B cell (primary cell): ENCODE measurements around the gene TMEM222. TPM values are rescaled to one million over a fixed set of nuclear protein-coding genes. Genes with fewer than 3 reads are reported as not detected.

Experiments
- ATAC-seq: fragments of 200-7000 bp; cut with Tn5 transposase; one replicate; pipeline ENCODE4 v1.10.0; 2021; ENCODE audit warnings: low read depth, mild to moderate bottlenecking, moderate number of reproducible peaks, moderate library complexity
- CTCF ChIA-PET: fragments of 350-600 bp; sonication (Branson Sonifier 250); formaldehyde crosslinking; loops from one replicate; lab custom pipeline; 2021; ENCODE audit warnings: antibody characterized with exemption, inconsistent platforms; lab: Charles Lee
- POLR2A ChIA-PET: fragments of 350-600 bp; sonication (Branson Sonifier 250); formaldehyde crosslinking; loops from one replicate; lab custom pipeline; 2021; ENCODE audit warnings: antibody characterized with exemption; lab: Charles Lee
- DNase-seq: peaks from one replicate; pipeline ENCODE4 v3.0.0; 2013
- H2AFZ ChIP-seq: 2 replicates; pipeline ENCODE4 v1.6.1; 2012; ENCODE audit warnings: mild to moderate bottlenecking, low read depth, low read length; ENCODE audit not compliant: insufficient read depth, poor library complexity, severe bottlenecking
- H3K27ac ChIP-seq, 2 donors: 1 replicate in 1 of 2; 2 replicates in 1 of 2; pipeline ENCODE4 v1.5.1; 2012 to 2013; ENCODE audit warnings: low read length in 2 of 2, mild to moderate bottlenecking in 2 of 2, moderate library complexity in 1 of 2
- H3K27me3 ChIP-seq, 4 experiments: fragments of 200-600 bp in 1 of 4; sonication (generic) in 1 of 4; replicated peaks in 1 of 4; 1 replicate in 2 of 4; 2 replicates in 2 of 4; pipeline versions ENCODE4 v1.6.1 to v1.7.0; 2013 to 2016; ENCODE audit warnings: low read length in 3 of 4, mild to moderate bottlenecking in 2 of 4, mixed read lengths in 1 of 4, moderate library complexity in 1 of 4; ENCODE audit not compliant: insufficient read depth in 4 of 4, control insufficient read depth in 3 of 4; ENCODE audit errors: control extremely low read depth in 1 of 4
- H3K36me3 ChIP-seq, 2 experiments: replicated peaks in 1 of 2; 1 replicate in 1 of 2; 2 replicates in 1 of 2; pipeline versions ENCODE4 v1.6.1 to v1.7.1; 2013; ENCODE audit warnings: low read length in 1 of 2; ENCODE audit not compliant: insufficient read depth in 2 of 2, control insufficient read depth in 1 of 2; ENCODE audit errors: control extremely low read depth in 1 of 2, extremely low read depth in 1 of 2
- H3K4me1 ChIP-seq, 2 donors: fragments of 200-600 bp in 1 of 2; sonication (generic) in 1 of 2; 1 replicate in 1 of 2; 2 replicates in 1 of 2; pipeline versions ENCODE4 v1.5.1 to v1.6.1; 2013 to 2017; ENCODE audit warnings: low read length in 2 of 2; ENCODE audit not compliant: control insufficient read depth in 2 of 2, insufficient read depth in 2 of 2
- H3K4me2 ChIP-seq: replicated peaks from 2 replicates; pipeline ENCODE3; 2012; ENCODE audit warnings: mild to moderate bottlenecking, low read depth, low read length; ENCODE audit not compliant: poor library complexity, severe bottlenecking
- H3K4me3 ChIP-seq, 5 experiments: fragments of 200-600 bp in 1 of 5; sonication (generic) in 1 of 5; 1 replicate in 3 of 5; 2 replicates in 2 of 5; pipeline versions ENCODE4 v1.5.1 to v1.7.0; 2011 to 2016; ENCODE audit warnings: low read length in 4 of 5, mild to moderate bottlenecking in 4 of 5, low read depth in 2 of 5, control low read depth in 1 of 5, moderate library complexity in 1 of 5; ENCODE audit not compliant: insufficient read depth in 1 of 5; ENCODE audit errors: control extremely low read depth in 1 of 5, extremely low read depth in 1 of 5
- H3K79me2 ChIP-seq: fragments of 200-600 bp; sonication (generic); one replicate; pipeline ENCODE4 v1.6.0; 2016; ENCODE audit warnings: low read length; ENCODE audit not compliant: control insufficient read depth, insufficient read depth
- H3K9ac ChIP-seq: fragments of 200-600 bp; sonication (generic); 2 replicates; pipeline ENCODE4 v1.6.1; 2017; ENCODE audit warnings: mild to moderate bottlenecking, low read length, moderate library complexity
- H3K9me3 ChIP-seq, 3 donors: one replicate each; pipeline versions ENCODE4 v1.6.1 to v1.7.1; 2013; ENCODE audit warnings: low read length in 2 of 3; ENCODE audit not compliant: control insufficient read depth in 2 of 3, insufficient read depth in 1 of 3; ENCODE audit errors: control extremely low read depth in 1 of 3
- H4K20me1 ChIP-seq: 2 replicates; pipeline ENCODE4 v1.6.0; 2012; ENCODE audit warnings: mild to moderate bottlenecking, low read length; ENCODE audit not compliant: insufficient read depth, control insufficient read depth, poor library complexity, severe bottlenecking
- H3K27ac Mint-ChIP-seq: one replicate; pipeline ENCODE4 v1.8.0; 2021; ENCODE audit warnings: mixed read lengths
- H3K27me3 Mint-ChIP-seq: one replicate; pipeline ENCODE4 v1.8.0; 2021; ENCODE audit warnings: mixed read lengths
- H3K4me1 Mint-ChIP-seq: one replicate; pipeline ENCODE4 v1.8.0; 2021; ENCODE audit warnings: mixed read lengths
- H3K4me3 Mint-ChIP-seq: one replicate; pipeline ENCODE4 v1.8.0; 2021; ENCODE audit warnings: mixed read lengths
- H3K9me3 Mint-ChIP-seq: one replicate; pipeline ENCODE4 v1.8.0; 2022; ENCODE audit warnings: mixed read lengths; ENCODE audit not compliant: insufficient read depth
- EZH2 ChIP-seq: IDR thresholded peaks from 2 replicates; pipeline ENCODE4 v1.6.1; 2012; ENCODE audit warnings: borderline replicate concordance, low read depth, mild to moderate bottlenecking, moderate library complexity, low read length; ENCODE audit not compliant: insufficient read depth, poor library complexity, severe bottlenecking
- WGBS: methylation state at CpG from one replicate; pipeline ENCODE4 v1.1.5; 2013; ENCODE audit warnings: missing lambda C conversion rate; ENCODE audit not compliant: insufficient coverage; 5-methylcytosine and 5-hydroxymethylcytosine counted together
- intact Hi-C: fragments of 100-400 bp; cut with micrococcal nuclease; formaldehyde crosslinking; loops from one replicate; pipeline ENCODE4 v1.10.0; 2022
- polyA plus RNA-seq: library from polyadenylated mRNA; depleted of rRNA; stranded (reverse); fragments of >200 nt; gene quantifications from 2 replicates; pipeline ENCODE4 v1.2.3, GENCODE V29; 2012
- total RNA-seq, 2 donors: library from RNA; stranded (reverse); fragments of 120-200 nt in 1 of 2; gene quantifications; 1 replicate in 1 of 2; 2 replicates in 1 of 2; pipeline versions ENCODE4 v1.2.3 to v1.2.4, GENCODE V29; 2013 to 2022
- TF ChIP-seq, protein P1 (sequence below): fragments of 200-600 bp; IDR thresholded peaks from one replicate; pipeline ENCODE4 v1.8.0; 2022; ENCODE audit warnings: antibody characterized with exemption, mild to moderate bottlenecking

Gene TMEM222
- total and polyA plus RNA-seq, 2 donors (not counting 1 experiment from before 2014, with no cell fraction given): 44.2 to 80.9 TPM

DNA sequence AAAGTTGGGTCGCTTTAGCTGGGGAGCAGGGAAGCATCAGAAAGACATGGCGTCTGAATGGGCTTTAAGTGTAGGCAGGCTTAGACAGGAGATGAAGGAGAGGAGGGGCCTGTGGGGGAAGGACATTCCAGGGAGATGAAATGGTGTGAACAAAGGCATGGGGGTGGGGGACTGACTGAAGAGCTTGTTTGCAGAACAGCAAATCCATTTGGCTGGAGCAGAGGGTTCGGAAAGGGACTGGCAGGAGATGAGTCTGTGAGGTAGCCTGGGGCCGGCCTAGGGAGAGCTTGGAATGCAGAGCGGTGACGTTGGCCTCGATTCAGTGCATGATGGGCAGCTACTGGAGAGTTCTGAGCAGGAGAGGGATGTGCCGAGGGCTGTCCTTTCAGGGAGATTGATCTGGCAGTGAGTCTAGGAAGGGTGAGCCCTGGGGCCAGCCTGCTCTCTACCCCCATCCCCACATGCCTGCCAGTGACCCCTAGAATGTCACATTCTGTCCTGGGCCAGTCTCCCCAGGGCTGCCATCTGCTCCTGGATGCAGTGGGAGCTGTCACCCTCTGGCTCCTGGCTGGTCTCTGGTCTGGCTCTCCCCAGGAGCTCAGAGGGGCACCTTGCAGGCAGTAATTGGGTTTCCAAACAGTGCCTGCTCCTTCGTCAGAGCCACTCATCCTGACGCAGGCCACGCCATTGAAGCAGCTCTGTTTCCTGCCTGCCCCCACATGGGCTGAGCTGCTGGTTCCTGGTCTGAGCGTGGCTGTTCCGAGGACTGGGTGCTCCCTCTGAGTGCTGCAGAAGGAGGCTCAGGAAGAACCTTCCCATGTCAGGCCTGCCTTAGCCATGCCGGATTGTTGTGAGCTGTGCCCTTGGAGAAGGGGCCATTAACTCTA lies 22.3 kb upstream of the TMEM222 start:
- Histone ChIP-seq H3K4me1 (peaks cover 0 to 8% of the 10 kb centered on the region in 2 donors), H4K20me1 (peaks cover 9% of the 10 kb centered on the region), H3K9ac (no peak overlapping the region), H2AFZ (no peak overlapping the region), H3K4me2 (no peak overlapping the region), H3K27me3 (no peaks in the 10 kb centered on the region), H3K4me3 (no peak overlapping the region), H3K27ac (no peak overlapping the region), H3K9me3 (no peaks in the 10 kb centered on the region), H3K36me3 (peaks cover 0 to 82% of the 10 kb centered on the region in 2 experiments), H3K79me2 (no peaks in the 10 kb centered on the region)
- Mint-ChIP-seq H3K9me3 (no peaks in the 10 kb centered on the region), H3K4me3 (no peak overlapping the region), H3K27ac (no peak overlapping the region), H3K4me1 (peaks cover 3% of the 10 kb centered on the region), H3K27me3 (no peaks in the 10 kb centered on the region)
- ATAC-seq (no peak), DNase-seq (no peak)
- 84% methylated on average over 9 of the region's 14 CpGs for WGBS
- ChIA-PET CTCF (interaction anchor here (0.6 to 13.5 kb wide), 38 partner anchors 7 to 434 kb away, joined by 3 to 402 read pairs (median 5); partner anchors contain the start of genes AHDC1, FAM76A, FCN3 and GPR3), POLR2A (interaction anchor here (0.6 to 2.2 kb wide), 3 partner anchors 38 to 96 kb away, joined by 3 to 13 read pairs (median 13); no protein-coding TSS in a partner anchor)
- TF ChIP-seq, protein P1, sequence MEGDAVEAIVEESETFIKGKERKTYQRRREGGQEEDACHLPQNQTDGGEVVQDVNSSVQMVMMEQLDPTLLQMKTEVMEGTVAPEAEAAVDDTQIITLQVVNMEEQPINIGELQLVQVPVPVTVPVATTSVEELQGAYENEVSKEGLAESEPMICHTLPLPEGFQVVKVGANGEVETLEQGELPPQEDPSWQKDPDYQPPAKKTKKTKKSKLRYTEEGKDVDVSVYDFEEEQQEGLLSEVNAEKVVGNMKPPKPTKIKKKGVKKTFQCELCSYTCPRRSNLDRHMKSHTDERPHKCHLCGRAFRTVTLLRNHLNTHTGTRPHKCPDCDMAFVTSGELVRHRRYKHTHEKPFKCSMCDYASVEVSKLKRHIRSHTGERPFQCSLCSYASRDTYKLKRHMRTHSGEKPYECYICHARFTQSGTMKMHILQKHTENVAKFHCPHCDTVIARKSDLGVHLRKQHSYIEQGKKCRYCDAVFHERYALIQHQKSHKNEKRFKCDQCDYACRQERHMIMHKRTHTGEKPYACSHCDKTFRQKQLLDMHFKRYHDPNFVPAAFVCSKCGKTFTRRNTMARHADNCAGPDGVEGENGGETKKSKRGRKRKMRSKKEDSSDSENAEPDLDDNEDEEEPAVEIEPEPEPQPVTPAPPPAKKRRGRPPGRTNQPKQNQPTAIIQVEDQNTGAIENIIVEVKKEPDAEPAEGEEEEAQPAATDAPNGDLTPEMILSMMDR: no peak
- no peak for TF ChIP-seq EZH2
- intact Hi-C loops: loop anchor here (1.0 to 2.0 kb wide), 3 partner anchors 96 to 363 kb away; no protein-coding TSS in a partner anchor
